GM18870 (cell line): ENCODE data around the gene COL17A1.

Experiments used
- ATAC-seq: cut with Tn5 transposase; IDR thresholded peaks from one replicate; pipeline ENCODE4 v1.9.1; 2021; ENCODE audit warnings: moderate library complexity; ENCODE audit not compliant: unreplicated experiment

Gene COL17A1

DNA sequence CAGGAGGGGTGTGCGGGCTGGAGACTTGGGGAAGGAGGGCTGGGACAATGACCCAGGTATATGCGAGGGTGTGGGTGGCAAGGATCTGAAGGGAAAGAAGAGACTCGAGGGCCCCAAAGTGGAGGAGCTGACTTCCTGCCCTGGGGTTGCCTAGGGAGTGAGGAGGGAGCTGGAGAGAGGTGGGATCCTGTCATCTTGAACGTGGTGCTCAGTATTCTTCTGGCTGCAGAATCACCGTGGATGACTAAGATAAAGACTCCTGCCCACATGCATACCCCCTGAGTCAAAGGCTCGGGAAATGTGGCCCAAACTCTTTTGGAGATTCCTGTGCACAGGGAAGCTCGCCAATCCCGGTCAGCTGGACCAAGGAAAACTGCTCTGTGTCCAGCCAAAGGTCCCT lies 31.2 kb downstream of the COL17A1 start:
- ATAC-seq: no peak

DNA sequence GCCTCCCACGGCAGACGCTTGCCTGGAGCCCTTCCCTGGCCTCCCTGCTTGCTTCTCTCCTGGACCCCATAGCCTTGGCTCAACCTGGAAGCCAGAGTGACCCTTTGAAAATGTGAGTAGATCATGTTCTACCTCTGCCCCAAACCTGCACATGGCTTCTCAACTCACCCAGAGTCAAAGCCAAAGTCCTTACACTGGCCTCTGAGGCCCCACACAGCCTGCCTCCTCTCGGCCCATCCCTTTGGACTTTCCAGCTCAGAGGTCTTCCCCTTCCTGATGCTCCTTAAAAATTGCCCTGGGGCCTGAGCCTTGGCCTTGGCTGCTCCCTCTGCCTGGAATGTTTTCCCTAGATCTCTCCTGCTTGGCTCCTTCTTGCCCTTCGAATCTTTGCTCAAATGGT lies 32.5 kb downstream of the COL17A1 start:
- no peak for ATAC-seq

DNA sequence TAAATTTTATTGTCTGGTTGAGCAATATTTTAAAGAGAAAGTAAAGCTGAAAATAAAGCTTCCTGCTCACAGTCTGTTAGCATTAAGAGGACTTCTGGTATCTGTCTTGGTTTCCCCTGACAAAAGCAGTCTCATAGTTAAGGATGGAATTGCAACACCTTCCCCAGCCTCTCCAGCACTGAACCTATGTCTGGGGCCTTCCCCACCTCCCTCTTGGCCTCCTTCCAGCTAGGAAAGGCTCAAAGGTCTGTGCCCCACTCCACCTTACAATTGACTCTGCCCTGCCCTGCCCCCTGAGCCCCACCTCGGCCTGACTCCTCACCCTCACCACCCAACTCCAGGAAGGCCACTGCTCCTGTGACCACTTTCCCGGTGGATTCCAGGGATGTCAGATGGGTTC lies 33.2 kb downstream of the COL17A1 start:
- no peak for ATAC-seq

DNA sequence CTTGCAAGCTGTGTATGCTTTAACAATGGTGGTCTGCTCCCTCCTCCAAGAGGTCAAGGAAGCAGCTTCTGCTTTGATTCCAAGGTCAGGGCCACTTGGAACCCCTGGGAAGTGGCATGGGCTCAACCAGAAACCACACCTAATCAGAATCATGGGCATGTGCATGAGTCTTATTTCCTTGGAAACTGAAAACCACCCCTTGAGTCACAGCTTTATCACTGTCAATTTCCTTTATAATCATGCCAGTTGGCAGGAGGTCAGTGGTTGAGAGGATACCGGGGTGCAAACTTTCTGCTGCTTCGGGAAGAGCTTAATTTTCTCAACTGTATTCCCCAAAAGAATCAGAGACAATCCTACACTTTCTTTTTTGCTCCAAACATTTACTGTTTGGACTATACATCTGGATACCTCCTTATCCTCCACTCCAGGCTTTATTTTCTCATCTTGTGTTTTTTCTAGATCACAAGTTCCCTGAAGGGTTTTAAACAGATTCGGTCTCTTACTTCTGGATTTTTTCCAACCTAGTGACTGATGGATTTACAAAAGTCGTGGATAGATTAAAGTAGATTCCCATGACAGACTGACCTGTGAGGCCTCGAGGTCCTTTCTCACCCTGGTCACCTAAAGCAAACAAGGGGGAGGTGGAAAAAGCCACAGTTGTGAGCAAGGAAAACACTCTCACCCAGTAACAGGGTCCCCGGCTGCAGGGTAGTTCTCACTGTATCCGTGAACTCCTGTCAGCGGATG lies 36.0 kb downstream of the COL17A1 start:
- ATAC-seq: no peak

DNA sequence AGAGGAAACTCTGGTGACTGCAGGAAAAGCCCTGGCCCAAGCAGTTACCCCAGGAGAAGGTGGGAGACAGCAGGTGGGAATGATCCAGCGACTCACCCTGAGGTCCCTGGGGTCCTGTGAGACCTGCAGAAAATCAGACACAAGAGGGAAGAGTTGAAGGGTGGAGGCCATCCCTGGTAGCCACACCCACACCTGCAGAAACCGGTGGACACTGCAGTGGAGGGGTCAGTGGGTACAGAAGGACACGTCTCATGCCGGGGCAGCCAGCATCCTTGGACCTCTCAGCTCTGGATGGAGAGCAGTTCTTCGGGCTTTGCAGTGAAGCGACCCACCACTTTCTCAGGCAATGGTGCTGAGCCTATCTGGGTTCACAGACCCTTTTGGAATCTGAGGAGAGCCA lies 39.0 kb downstream of the COL17A1 start:
- ATAC-seq: no peak

DNA sequence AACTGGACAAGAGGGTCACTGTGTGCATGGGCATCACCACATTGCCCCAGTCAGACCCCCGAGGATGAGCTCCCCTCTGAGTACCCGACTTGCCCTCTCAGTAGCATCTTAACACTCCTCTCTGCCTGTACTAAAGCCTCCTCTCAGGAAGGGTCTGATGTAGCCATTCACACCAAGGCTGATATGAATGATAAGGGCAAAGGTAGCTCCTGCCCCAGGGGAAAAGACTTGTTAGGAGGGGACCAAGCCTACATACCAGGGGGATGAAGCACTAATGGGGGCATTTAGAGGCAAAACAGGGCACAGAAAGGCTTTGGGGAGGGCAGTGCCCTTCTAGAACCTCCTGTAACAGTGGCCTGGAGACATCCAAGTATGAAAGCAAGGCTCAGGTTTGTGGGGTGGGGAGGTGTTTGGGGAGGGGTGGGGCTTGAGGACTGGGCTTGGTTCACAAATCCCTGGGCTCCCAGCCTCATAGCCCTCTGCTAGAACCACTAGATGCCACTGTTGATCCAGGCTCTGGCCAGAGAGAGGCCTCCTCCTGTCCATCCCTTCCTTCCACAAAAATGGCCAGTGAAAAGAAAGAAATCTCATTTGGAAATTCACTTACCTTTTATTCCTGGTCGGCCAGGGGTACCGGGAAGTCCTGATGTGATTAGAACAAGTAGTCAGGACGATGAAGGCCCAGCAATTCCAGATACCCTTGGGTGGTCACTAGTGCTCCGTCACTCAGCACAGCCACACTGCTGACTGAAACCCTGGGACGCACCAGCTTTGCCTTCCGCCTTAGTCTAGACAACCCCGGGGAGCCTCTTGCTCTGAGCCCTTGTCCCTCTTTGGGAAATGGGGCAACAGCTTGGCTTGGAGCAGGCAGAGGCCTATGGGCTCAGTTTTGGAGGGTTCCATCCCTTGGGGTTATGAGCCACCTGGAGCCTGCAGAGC lies 40.3 kb downstream of the COL17A1 start:
- no peak for ATAC-seq

DNA sequence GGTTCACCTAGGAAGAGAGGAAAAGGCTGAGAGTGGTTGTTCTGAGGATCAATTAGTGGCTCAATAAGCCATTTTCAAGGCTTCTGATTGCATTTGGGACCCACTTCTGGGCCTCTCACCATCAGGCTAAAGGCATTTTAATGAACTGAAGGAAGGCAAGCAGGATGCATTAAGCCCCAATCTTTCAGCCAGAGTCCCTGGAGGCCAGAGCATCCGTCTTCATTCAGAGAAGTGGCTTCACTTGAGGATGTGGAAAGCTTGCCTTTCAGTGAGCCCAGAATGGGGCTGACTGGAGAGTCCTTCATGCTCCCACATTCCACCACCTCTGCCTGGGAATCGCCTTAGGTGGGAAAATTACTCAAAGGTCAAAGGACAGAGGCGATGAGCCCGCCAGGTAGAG lies 41.8 kb downstream of the COL17A1 start:
- ATAC-seq: no peak

DNA sequence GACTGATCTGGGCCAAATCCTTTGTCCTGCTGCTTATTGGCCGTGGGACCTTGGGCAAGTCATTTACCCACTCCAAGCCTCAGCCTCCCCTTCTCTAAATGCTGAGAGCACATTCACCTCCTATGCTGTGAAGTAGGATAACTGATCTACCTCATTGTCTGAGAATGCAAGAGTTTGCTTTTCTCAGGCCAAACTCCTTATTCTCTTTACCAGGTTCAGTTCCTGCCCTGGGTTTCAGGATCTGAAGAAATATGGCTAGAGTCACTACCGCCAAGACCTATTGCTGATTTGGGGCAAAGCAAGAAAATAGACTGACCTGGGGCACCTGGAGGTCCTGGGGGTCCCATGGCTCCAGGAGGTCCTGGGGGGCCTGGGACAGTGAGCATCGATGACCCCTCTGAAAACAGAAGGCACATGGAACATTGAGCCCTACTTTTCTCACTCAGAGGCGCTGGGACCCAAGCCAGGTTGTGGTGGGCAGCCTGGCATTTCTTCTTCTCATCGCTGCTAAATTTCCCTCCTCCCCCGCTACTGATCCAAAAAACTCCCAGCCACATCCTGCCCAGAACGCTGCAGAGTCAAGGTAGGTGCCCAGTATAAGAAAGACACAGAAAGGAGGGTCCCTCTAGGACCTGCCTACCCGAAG lies 42.4 kb downstream of the COL17A1 start:
- ATAC-seq: no peak

DNA sequence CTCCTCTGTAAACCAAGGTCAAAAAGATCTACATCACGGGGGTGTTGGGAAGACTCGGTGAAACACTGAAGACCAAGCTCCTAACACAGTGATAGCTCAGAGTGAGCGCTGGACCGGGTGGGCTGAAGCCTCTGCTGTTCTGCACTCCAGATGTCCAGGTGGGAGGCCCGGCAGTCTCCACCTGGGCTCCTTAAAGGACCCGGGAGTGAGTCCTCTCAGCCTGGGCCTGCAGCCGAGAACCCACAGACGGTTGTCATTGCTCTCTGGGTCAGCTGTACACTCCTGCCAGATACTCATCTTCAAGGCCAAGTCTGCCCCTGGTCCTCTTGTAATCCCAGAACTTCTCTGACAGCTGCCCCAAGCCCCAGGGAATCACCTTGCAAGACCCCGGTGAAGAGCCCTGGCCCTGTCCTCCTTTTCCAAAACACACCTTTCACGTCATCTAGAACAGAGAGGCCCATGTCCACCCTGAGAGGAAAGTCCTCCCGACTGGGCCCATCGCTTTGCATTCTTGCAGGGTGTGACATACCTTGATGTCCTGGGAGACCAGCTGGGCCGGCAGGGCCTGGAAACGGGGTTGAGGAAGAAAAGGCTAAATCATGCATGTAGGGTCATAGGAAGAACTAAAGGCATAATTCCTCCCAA lies 43.7 kb downstream of the COL17A1 start:
- no peak for ATAC-seq

DNA sequence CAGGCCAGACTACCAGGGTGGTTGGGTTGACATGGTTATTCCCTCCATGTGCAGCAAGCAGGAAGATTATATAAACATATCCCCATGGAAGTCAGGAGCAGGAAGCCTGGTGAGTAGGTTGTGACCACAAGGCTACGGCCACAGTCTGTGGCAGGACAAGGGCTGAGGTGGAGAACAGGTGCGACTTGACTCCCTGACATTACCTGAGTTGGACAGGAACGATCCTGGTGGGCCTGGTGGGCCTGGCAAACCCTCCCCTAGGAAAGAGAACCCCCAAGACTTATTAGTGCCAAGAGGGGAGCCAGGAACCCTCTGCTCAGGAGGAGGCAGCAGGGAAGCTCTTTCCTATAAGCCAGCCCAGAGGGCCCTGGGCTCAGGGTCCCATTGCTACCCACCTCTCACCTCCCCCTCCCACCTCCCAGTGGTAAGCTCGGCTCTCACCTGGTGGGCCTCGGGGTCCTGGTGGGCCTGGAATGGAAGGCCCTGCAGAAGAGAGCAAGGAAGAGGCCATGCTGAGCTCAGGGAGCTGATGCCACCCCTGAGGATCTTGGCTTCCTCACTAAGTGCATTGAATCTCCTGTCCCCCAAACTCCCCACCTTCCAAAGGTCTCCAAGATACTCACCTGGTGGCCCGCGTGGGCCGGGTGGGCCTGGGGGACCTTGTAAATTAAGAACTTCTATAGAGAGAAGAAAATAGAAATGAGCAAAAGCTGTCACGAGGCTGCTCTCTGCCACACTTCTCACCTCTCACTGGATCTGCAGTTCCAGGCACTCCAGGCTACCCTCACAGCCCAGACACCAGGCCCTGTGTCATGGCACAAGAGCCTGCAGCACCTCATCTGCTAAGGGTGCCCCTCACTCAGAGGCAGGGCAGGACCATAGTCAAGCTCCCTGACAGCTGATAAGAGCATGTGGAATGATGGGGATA lies 44.6 kb downstream of the COL17A1 start:
- ATAC-seq: no peak

DNA sequence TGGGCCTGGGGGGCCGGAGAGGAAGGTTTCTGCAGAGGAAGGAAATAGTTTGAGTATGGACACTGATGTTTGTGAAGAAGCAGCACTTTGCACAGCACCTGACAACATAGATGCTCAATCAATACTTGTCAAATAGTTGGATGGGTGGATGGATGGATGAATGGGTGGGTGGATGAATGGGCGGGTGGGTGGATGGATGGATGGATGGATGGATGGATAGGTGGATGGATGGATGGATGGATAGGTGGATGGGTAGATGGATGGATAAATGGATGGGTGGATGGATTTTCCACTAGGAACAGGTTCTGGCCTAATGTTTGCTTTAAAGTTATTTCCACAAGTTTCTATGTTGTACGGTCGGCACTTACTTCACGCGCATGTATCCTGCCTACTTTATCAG lies 45.3 kb downstream of the COL17A1 start:
- ATAC-seq: no peak

DNA sequence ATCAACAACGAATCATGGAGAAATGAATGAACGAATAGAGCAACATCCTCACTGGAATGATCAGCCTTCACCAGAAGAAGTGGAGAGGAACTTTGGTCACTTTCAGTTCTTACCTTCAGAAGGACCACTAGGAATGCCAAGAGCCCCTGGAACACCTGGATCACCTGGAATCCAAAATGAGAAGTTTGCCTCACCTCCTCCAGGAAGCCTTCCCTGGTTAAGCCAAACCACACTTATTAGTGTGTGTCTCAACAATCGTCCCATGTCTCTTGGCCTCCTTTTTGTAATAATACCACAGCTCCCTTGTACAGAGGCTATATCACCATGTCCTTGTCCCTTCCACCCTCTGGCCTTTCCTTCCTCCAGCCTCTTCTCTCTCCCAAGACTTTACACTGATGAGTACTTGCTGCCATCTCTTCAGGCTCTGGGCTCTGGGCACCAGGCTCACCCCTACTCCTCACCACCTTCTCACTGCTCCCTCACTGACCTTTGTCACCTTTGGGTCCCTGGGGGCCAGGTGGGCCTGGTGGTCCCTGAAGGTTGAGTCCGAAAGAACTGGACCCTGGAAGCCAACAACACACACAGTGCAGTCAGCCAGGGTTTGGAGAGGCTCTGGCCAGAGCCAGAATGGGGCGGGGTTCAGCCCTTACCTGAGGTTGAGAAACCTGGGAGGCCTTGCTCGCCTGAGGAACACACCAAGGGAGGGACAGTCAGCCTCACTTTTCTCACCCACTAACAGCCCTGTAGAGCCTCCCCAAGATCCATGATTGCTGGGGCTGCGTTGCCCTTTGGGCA lies 46.5 kb downstream of the COL17A1 start:
- ATAC-seq: no peak

DNA sequence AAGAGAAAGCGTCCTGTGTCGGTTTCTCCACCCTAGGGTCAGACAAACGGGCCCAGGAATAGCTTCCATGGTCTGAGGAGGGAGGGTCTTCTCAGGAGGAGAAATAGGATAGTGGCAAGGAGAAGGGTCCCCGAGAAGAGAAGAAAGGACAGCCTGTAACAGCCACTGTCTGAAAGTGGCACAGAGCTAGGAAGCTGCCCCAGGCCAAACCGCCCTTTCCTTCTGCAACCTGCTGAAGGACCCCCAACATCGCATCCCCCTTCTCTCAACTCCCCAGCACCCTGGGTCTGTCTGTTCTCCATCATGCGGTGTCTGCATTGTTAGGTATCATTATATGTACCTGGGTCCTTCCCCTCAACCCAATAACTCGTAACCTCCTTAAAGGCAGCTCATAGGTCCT lies 47.1 kb downstream of the COL17A1 start:
- no peak for ATAC-seq

DNA sequence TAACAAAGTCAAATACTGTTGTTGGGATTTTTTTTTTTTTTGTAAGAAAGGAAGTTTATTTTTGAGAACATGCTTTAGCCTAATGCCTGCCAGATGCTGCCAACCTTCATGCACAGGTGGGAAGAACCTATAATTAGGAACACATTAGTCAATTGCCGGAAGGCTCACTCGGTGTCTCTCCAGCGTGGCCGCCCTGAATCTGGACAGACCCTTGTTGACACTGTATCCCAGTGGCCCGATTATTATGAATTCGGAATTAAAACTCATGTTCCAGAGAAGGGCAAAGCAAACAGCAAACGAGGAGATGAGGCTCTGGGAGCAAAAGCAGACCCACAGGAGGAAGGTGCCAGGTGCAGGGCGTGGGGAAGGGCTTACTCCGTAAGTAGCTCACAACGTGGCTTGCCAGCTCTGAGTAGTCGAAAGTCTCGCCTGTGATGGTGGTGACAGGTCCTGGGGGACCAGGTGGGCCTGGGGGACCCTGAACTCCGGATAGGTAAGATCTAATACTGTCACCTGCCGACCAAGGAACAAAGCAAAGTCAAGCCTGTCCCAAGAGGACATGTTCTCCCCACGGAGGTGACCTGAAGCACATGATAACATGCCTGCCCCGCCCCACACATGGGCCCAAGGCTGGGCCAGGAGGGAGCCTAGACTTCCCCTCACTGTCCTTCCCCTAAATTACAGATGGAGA lies 48.3 kb downstream of the COL17A1 start:
- no peak for ATAC-seq

DNA sequence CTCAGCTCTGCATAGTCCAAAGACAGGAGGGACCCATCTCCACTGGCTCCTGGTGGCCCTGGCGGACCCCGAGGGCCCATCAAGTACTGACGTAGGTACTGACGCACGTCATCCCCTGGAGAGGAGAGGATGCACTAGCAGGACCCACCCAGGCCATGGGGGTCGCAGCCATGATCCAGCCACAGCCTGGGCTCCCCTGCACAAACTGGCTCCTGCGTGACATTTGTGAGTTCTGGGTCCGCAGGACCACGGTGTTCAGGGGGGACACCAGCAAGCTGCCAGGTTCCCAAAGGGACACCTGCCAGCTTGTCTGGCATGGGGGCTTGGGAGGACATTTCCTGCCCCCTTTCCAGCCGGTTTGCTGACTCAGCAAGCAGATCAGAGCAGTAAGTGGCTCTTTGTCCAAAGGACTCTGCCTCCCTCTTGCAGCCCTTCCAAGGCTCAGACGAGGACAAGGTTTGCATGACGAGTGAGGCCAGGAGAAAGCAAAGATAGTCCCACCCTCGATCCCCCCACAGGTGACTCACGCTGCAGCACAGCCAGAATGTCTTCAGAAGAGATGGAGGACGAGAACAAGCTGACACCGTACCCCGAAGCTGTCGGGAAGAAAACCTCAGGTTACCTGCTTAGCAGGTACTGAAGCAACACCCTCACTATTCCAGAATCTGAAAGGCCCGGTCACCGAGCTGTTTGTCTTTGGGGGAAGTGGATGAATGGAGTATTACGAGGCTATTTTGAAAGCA lies 49.0 kb downstream of the COL17A1 start:
- no peak for ATAC-seq

DNA sequence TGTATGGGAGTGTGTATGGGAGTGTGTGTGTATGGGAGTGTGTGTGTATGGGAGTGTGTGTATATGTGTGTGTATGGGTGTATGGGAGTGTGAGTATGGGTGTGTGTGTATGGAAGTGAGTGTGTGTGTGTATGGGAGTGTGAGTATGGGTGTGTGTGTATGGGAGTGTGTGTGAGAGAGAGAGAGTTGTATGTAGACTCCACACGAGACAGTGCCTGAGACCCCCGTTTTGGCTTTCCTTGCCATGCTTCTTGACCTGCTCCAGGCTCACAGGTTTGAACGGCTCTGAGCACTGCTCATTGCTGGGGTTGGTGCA lies 49.7 kb downstream of the COL17A1 start:
- ATAC-seq: no peak

DNA sequence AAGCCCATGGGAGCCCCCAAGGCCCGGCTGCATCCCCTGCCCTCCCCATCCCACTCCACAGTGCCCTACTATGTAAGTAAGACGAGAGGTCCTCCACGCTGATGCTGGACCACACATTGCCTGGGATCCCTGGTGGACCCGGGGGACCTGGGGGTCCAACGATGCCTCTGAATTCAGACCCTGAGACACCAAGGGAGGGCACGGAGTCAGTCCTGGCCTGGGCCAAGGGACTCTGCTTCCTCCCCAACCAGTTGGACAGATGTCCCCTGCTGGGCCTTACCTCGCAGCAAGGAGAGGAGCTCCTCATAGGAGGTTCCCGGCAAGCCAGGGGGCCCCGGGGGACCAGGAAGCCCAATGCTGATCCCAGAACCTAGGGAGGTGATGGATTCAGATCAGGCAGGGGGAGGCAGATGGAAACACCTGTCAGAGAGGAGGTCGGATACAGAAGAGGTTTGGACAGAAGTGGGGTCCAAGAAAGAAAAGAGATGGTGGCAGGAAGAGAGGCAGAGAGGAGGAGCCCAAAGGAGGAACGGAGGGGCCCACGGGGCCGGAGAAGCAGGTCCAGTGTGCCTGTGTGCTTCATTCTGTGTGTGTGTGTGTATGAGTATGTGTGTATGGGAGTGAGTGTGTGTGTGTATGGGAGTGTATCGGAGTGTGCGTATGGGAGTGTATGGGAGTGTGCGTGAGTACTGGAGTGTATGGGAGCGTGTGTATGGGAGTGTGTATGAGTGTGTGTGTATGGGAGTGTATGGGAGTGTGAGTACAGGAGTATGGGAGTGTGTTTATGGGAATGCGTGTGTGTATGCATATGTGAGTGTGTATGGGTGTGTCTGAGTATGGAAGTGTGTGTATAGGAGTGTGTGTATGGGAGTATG lies 50.2 kb downstream of the COL17A1 start:
- no peak for ATAC-seq
